Mesenchymal stem cell (in vitro differentiated cells and primary cell): ENCODE results near the gene NPHP4.

Experiments used
- DNase-seq: peaks from one replicate; pipeline ENCODE4 v3.0.0-alpha.2; 2013
- H2AFZ ChIP-seq: one replicate; pipeline ENCODE4 v1.6.1; 2013; ENCODE audit warnings: low read depth, mild to moderate bottlenecking, control low read depth, inconsistent platforms, low read length, moderate library complexity
- H2AK5ac ChIP-seq: 2 replicates; pipeline ENCODE4 v1.6.1; 2013; ENCODE audit warnings: low read length, moderate library complexity, mild to moderate bottlenecking, inconsistent platforms; ENCODE audit not compliant: severe bottlenecking
- H2BK120ac ChIP-seq: one replicate; pipeline ENCODE4 v1.6.1; 2013; ENCODE audit warnings: low read depth, mild to moderate bottlenecking, inconsistent platforms, low read length, moderate library complexity
- H2BK12ac ChIP-seq, 2 experiments: one replicate each; pipeline ENCODE4 v1.6.1; 2013; ENCODE audit warnings: inconsistent platforms in 2 of 2, low read length in 2 of 2, mild to moderate bottlenecking in 2 of 2, moderate library complexity in 2 of 2, control low read depth in 1 of 2
- H2BK15ac ChIP-seq: one replicate; pipeline ENCODE4 v1.6.1; 2013; ENCODE audit warnings: mild to moderate bottlenecking, low read depth, inconsistent platforms; ENCODE audit not compliant: poor library complexity, severe bottlenecking
- H2BK5ac ChIP-seq: 2 replicates; pipeline ENCODE4 v1.6.1; 2013; ENCODE audit warnings: low read depth, mild to moderate bottlenecking, low read length, control low read depth, inconsistent platforms; ENCODE audit not compliant: poor library complexity, severe bottlenecking
- H3K14ac ChIP-seq, 2 experiments: one replicate each; pipeline ENCODE4 v1.6.1; 2013; ENCODE audit warnings: inconsistent platforms in 2 of 2, low read length in 2 of 2, control low read depth in 1 of 2, mild to moderate bottlenecking in 1 of 2, moderate library complexity in 1 of 2
- H3K18ac ChIP-seq, 2 experiments: one replicate each; pipeline ENCODE4 v1.6.1; 2013; ENCODE audit warnings: inconsistent platforms in 2 of 2, low read length in 2 of 2, control low read depth in 1 of 2, low read depth in 1 of 2, mild to moderate bottlenecking in 1 of 2
- H3K23ac ChIP-seq, 2 experiments: one replicate each; pipeline ENCODE4 v1.6.1; 2013; ENCODE audit warnings: inconsistent platforms in 2 of 2, low read length in 2 of 2, mild to moderate bottlenecking in 2 of 2, moderate library complexity in 2 of 2, control low read depth in 1 of 2
- H3K27ac ChIP-seq: 2 replicates; pipeline ENCODE4 v1.5.1; 2013; ENCODE audit warnings: mild to moderate bottlenecking, moderate library complexity, low read length, control low read depth, inconsistent platforms; ENCODE audit not compliant: poor library complexity, severe bottlenecking
- H3K27me3 ChIP-seq, 2 experiments: 2 replicates each; pipeline versions ENCODE4 v1.6.1 to v1.7.0; 2013; ENCODE audit warnings: low read length in 2 of 2, mild to moderate bottlenecking in 2 of 2, moderate library complexity in 2 of 2, control low read depth in 1 of 2, inconsistent platforms in 1 of 2; ENCODE audit not compliant: control insufficient read depth in 1 of 2, insufficient read depth in 1 of 2
- H3K36me3 ChIP-seq, 2 experiments: 2 replicates each; pipeline versions ENCODE4 v1.6.1 to v1.7.0; 2013; ENCODE audit warnings: low read length in 2 of 2, control low read depth in 1 of 2, inconsistent platforms in 1 of 2, low read depth in 1 of 2, mild to moderate bottlenecking in 1 of 2; ENCODE audit not compliant: insufficient read depth in 2 of 2, control insufficient read depth in 1 of 2
- H3K4ac ChIP-seq, 2 experiments: one replicate each; pipeline ENCODE4 v1.6.1; 2013; ENCODE audit warnings: inconsistent platforms in 2 of 2, low read length in 2 of 2, mild to moderate bottlenecking in 2 of 2, moderate library complexity in 2 of 2, control low read depth in 1 of 2, low read depth in 1 of 2
- H3K4me1 ChIP-seq: 2 replicates; pipeline ENCODE4 v1.6.1; 2013; ENCODE audit warnings: low read depth, low read length, control low read depth; ENCODE audit not compliant: control insufficient read depth, insufficient read depth
- H3K4me2 ChIP-seq: 2 replicates; pipeline ENCODE4 v1.6.1; 2013; ENCODE audit warnings: low read length, mild to moderate bottlenecking, inconsistent platforms; ENCODE audit not compliant: poor library complexity, severe bottlenecking
- H3K4me3 ChIP-seq, 2 experiments: 2 replicates each; pipeline versions ENCODE4 v1.5.1 to v1.7.0; 2013; ENCODE audit warnings: low read length in 2 of 2, mild to moderate bottlenecking in 2 of 2, control low read depth in 1 of 2, low read depth in 1 of 2; ENCODE audit not compliant: insufficient read depth in 1 of 2
- H3K79me1 ChIP-seq: replicated peaks from 2 replicates; pipeline ENCODE4 v1.6.1; 2013; ENCODE audit warnings: mild to moderate bottlenecking, control low read depth, low read length, inconsistent platforms; ENCODE audit not compliant: poor library complexity, severe bottlenecking
- H3K9ac ChIP-seq: 2 replicates; pipeline ENCODE4 v1.7.0; 2013; ENCODE audit warnings: mild to moderate bottlenecking, low read length, moderate library complexity
- H3K9me3 ChIP-seq: 2 replicates; pipeline ENCODE4 v1.7.0; 2013; ENCODE audit warnings: mild to moderate bottlenecking, low read length; ENCODE audit not compliant: control insufficient read depth
- H4K8ac ChIP-seq: one replicate; pipeline ENCODE4 v1.6.1; 2013; ENCODE audit warnings: inconsistent platforms, mild to moderate bottlenecking, low read length, moderate library complexity
- H4K91ac ChIP-seq: one replicate; pipeline ENCODE4 v1.6.1; 2013; ENCODE audit warnings: mild to moderate bottlenecking, low read length, inconsistent platforms
- WGBS: methylation state at CpG from one replicate; pipeline ENCODE4 v1.1.7; 2013; ENCODE audit warnings: mixed read lengths; 5-methylcytosine and 5-hydroxymethylcytosine counted together

NPHP4 gene

DNA sequence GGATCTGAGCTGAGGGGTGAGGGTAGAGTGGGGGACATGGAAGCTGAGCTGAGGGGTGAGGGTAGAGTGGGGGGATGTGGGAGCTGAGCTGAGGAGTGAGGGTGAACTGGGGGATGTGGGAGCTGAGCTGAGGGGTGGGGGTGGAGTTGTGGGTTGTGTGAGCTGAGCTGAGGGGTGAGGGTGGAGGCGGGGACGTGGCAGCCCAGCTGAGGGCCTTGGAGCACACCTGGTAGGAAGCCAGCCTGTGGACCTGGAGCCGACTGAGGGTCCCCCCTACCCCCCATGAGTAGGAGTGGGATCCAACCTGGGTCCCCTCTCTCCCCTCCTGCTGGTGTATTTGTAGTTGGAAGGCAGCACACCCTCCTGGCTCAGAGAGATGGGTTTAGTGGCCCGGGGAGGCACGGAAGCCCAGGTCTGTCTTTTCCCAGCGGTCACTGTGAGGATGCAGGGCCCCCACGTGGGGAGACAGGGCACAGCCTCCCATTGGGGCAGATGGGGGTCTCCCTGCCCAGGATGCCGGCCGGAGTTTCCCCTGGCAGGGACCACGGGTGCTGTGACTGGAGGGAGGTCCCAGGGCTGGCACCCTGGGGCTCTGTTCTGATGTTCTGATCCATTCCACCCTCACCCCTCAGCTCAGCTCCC is 13.2 kb upstream of the NPHP4 start:
- WGBS: 74% methylated on average over 5 of the region's 10 CpGs
- Histone ChIP-seq H3K27me3 (peaks cover 5 to 14% of the 10 kb centered on the region in 2 experiments), H2AFZ (no peak overlapping the region), H2BK5ac (no peak overlapping the region), H3K4me2 (no peak overlapping the region), H2AK5ac (no peak overlapping the region), H3K18ac (no peak overlapping the region), H3K9me3 (no peaks in the 10 kb centered on the region), H3K36me3 (no peaks in the 10 kb centered on the region), H2BK15ac (no peak overlapping the region), H3K4me3 (no peak overlapping the region), H3K4me1 (peaks cover 12% of the 10 kb centered on the region), H2BK120ac (no peak overlapping the region), H2BK12ac (no peak overlapping the region), H3K4ac (no peak overlapping the region), H4K8ac (no peak overlapping the region), H3K27ac (no peak overlapping the region), H3K23ac (no peak overlapping the region), H3K79me1 (no peaks in the 10 kb centered on the region), H3K9ac (no peak overlapping the region), H4K91ac (no peak overlapping the region), H3K14ac (no peak overlapping the region)
- DNase-seq: no peak

GRCh38 chr1:6004412-6005123 is 12.3 kb upstream of the NPHP4 start:
- 86% methylated on average over 8 of the region's 11 CpGs for WGBS
- H2AK5ac ChIP-seq: no peak overlapping the region
- no peak overlapping the region for H3K4me3 ChIP-seq
- H3K36me3 ChIP-seq: peaks cover 0 to 3% of the 10 kb centered on the region in 2 experiments
- no peak overlapping the region for H3K23ac ChIP-seq
- no peak overlapping the region for H2AFZ ChIP-seq
- no peak overlapping the region for H2BK12ac ChIP-seq
- H3K9ac ChIP-seq: no peak overlapping the region
- no peak overlapping the region for H4K91ac ChIP-seq
- H3K79me1 ChIP-seq: peaks cover 3% of the 10 kb centered on the region
- no peak overlapping the region for H3K4ac ChIP-seq
- H3K4me1 ChIP-seq: peaks cover 12% of the 10 kb centered on the region
- H2BK5ac ChIP-seq: no peak overlapping the region
- H2BK120ac ChIP-seq: no peak overlapping the region
- no peak for DNase-seq
- H3K4me2 ChIP-seq: no peak overlapping the region
- no peak overlapping the region for H2BK15ac ChIP-seq
- no peak overlapping the region for H3K27ac ChIP-seq
- H3K9me3 ChIP-seq: no peaks in the 10 kb centered on the region
- H4K8ac ChIP-seq: no peak overlapping the region
- peaks cover 5 to 14% of the 10 kb centered on the region in 2 experiments for H3K27me3 ChIP-seq
- H3K18ac ChIP-seq: no peak overlapping the region
- H3K14ac ChIP-seq: no peak overlapping the region

DNA sequence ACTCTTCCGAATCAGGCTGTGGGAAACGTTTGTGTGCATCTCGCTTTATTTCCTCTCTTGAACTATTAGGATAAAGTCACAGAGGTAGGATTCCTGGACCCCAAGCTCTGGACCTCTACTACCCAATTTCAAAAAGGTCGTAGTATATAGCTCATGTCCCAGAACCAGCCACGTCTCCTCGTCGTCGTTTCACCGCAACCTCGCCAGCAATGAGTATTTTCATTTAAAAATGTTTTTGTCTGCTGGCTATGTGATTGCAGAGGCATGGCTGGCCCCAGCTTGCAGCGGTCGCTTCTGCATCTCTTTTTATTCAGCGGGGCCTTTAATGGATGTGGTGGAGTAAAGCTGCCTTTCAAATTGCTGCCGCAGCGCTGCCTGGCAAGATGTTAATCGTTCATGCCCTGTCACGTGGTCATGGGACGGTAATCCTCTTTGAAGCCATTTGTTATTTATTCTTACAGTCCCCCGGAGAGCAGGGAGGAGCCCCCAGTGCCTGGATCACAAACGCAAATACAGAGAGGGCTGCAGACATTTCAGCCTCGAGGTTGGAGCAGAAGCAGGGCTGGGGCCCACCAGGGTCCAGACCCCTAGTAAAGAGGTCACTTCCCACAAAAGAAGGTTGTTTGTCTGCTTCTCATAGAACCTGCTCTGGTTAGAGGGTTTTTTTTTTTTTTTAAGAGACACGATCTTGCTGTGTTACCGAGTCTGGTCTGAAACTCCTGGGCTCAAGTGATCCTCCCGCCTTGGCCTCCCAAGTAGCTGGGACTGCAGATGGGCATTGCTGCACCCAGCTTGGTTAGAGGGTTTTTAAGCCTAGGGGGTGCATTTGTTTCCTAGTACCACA is 11.6 kb upstream of the NPHP4 start:
- 64% methylated on average over 24 of the region's 24 CpGs for WGBS
- no peak overlapping the region for H3K14ac ChIP-seq
- no peak overlapping the region for H4K8ac ChIP-seq
- no peak overlapping the region for H2BK15ac ChIP-seq
- no peak overlapping the region for H3K23ac ChIP-seq
- no peak overlapping the region for H2BK5ac ChIP-seq
- no peak overlapping the region for H2BK12ac ChIP-seq
- H2AFZ ChIP-seq: no peak overlapping the region
- H2AK5ac ChIP-seq: no peak overlapping the region
- no peak overlapping the region for H3K27ac ChIP-seq
- no peak overlapping the region for H3K4me3 ChIP-seq
- peaks cover 6% of the 10 kb centered on the region for H3K79me1 ChIP-seq
- peaks cover 5 to 14% of the 10 kb centered on the region in 2 experiments for H3K27me3 ChIP-seq
- no peak overlapping the region for H3K18ac ChIP-seq
- H3K9ac ChIP-seq: no peak overlapping the region
- H3K4me2 ChIP-seq: no peak overlapping the region
- no peak overlapping the region for H3K4ac ChIP-seq
- H2BK120ac ChIP-seq: no peak overlapping the region
- peaks cover 0 to 4% of the 10 kb centered on the region in 2 experiments for H3K36me3 ChIP-seq
- H3K9me3 ChIP-seq: no peaks in the 10 kb centered on the region
- peaks cover 12% of the 10 kb centered on the region for H3K4me1 ChIP-seq
- H4K91ac ChIP-seq: no peak overlapping the region
- DNase-seq: no peak
